NT2/D1 (cell line): ENCODE results near the gene ZNF550.

Experiments used
- SUZ12 ChIP-seq: IDR thresholded peaks from 2 replicates; pipeline ENCODE4 v1.6.1; 2011; ENCODE audit not compliant: insufficient read length, insufficient read depth; ENCODE audit errors: extremely low read depth
- YY1 ChIP-seq: IDR thresholded peaks from 2 replicates; pipeline ENCODE4 v1.6.1; 2011; ENCODE audit not compliant: insufficient read length, insufficient read depth
- ZNF274 ChIP-seq: IDR thresholded peaks from 2 replicates; pipeline ENCODE4 v1.6.1; 2011; ENCODE audit warnings: mild to moderate bottlenecking, low read depth, low read length

- TF ChIP-seq SUZ12 (no peak), ZNF274 (no peak), YY1 (no peak)
These were observed 7.2 kb downstream of the ZNF550 start for GRCh38 chr19:57552432-57552831.
